Neural progenitor cell (in vitro differentiated cells): ENCODE results near the gene CGN. TPM values are rescaled to one million over a fixed set of nuclear protein-coding genes. Genes with fewer than 3 reads are reported as not detected.
A peak's percentile ranks its signal among the peaks of the same experiment; 100 is the strongest.

Source experiments
- DNase-seq: peaks from one replicate; pipeline ENCODE4 v3.0.0-alpha.2; 2016; ENCODE audit warnings: low spot score
- H2AFZ ChIP-seq: fragments of 200-600 bp; sonication (generic); replicated peaks from 2 replicates; pipeline ENCODE4 v1.6.1; 2016; ENCODE audit warnings: antibody characterized with exemption
- H3F3A ChIP-seq: fragments of 200-600 bp; sonication (generic); 2 replicates; pipeline ENCODE4 v1.6.1; 2016; ENCODE audit warnings: antibody characterized with exemption, low read depth
- H3K27ac ChIP-seq: fragments of 200-600 bp; sonication (generic); 2 replicates; pipeline ENCODE4 v1.5.1; 2016; ENCODE audit warnings: mild to moderate bottlenecking
- H3K27me3 ChIP-seq: fragments of 200-600 bp; sonication (generic); 2 replicates; pipeline ENCODE4 v1.6.1; 2016; ENCODE audit warnings: mild to moderate bottlenecking, moderate library complexity
- H3K36me3 ChIP-seq: fragments of 200-600 bp; sonication (generic); 2 replicates; pipeline ENCODE4 v1.5.1; 2016
- H3K4me1 ChIP-seq: fragments of 200-600 bp; sonication (generic); 2 replicates; pipeline ENCODE4 v1.6.1; 2016; ENCODE audit warnings: mixed run types
- H3K4me2 ChIP-seq: fragments of 200-600 bp; sonication (generic); 2 replicates; pipeline ENCODE4 v1.6.1; 2016
- H3K4me3 ChIP-seq: fragments of 200-600 bp; sonication (generic); 2 replicates; pipeline ENCODE4 v1.5.1; 2016
- H3K79me2 ChIP-seq: fragments of 200-600 bp; sonication (generic); 2 replicates; pipeline ENCODE4 v1.6.1; 2016; ENCODE audit warnings: low read depth
- H3K9ac ChIP-seq: fragments of 200-600 bp; sonication (generic); 2 replicates; pipeline ENCODE4 v1.6.1; 2016
- H3K9me3 ChIP-seq: fragments of 200-600 bp; sonication (generic); 2 replicates; pipeline ENCODE4 v1.5.1; 2016; ENCODE audit warnings: low read depth
- H4K20me1 ChIP-seq: fragments of 200-600 bp; sonication (generic); 2 replicates; pipeline ENCODE4 v1.6.1; 2016; ENCODE audit warnings: low read depth
- H3K27ac Mint-ChIP-seq: 3 replicates; pipeline ENCODE4 v1.8.0; 2021; ENCODE audit warnings: mixed read lengths
- H3K27me3 Mint-ChIP-seq: 2 replicates; pipeline ENCODE4 v1.8.0; 2022; ENCODE audit warnings: low read depth, mild to moderate bottlenecking, inconsistent platforms, moderate library complexity, mixed read lengths; ENCODE audit not compliant: insufficient read depth
- H3K36me3 Mint-ChIP-seq: 3 replicates; pipeline ENCODE4 v1.8.0; 2021; ENCODE audit warnings: mixed read lengths
- H3K4me1 Mint-ChIP-seq: 3 replicates; pipeline ENCODE4 v1.8.0; 2021; ENCODE audit warnings: mixed read lengths
- H3K4me3 Mint-ChIP-seq: 3 replicates; pipeline ENCODE4 v1.8.0; 2021; ENCODE audit warnings: mild to moderate bottlenecking, moderate library complexity, mixed read lengths
- H3K9me3 Mint-ChIP-seq: 3 replicates; pipeline ENCODE4 v1.8.0; 2020; ENCODE audit warnings: mixed read lengths
- CTCF ChIP-seq: fragments of 200-600 bp; sonication (generic); IDR thresholded peaks from 2 replicates; pipeline ENCODE4 v1.5.1; 2017; ENCODE audit warnings: antibody characterized with exemption, mild to moderate bottlenecking
- EZH2 ChIP-seq: fragments of 200-600 bp; sonication (generic); IDR thresholded peaks from 2 replicates; pipeline ENCODE4 v1.6.1; 2017; ENCODE audit warnings: antibody characterized with exemption, mild to moderate bottlenecking, moderate library complexity
- EZH2phosphoT487 ChIP-seq: fragments of 200-600 bp; sonication (generic); IDR thresholded peaks from 2 replicates; pipeline ENCODE4 v1.6.1; 2017; ENCODE audit warnings: antibody characterized with exemption
- total RNA-seq: library from RNA; depleted of rRNA; stranded (reverse); fragments of >200 nt; gene quantifications from 2 replicates; pipeline ENCODE4 v1.2.3, GENCODE V29; 2015; ENCODE audit warnings: low replicate concordance

CGN gene
- total RNA-seq, 1 donor from 2014 or later: 5.4 TPM

- Histone ChIP-seq H4K20me1 (peaks cover 20% of the 10 kb centered on the region), H3K4me1 (peaks cover 41% of the 10 kb centered on the region), H2AFZ (peak overlapping the region; percentile 7), H3K9me3 (no peaks in the 10 kb centered on the region), H3K4me2 (peak overlapping the region; percentile 98), H3K4me3 (peak overlapping the region; percentile 83), H3K79me2 (peaks cover 27% of the 10 kb centered on the region), H3K9ac (no peak overlapping the region), H3K36me3 (no peaks in the 10 kb centered on the region), H3K27me3 (no peaks in the 10 kb centered on the region), H3F3A (peaks cover 52% of the 10 kb centered on the region), H3K27ac (no peak overlapping the region)
- peak overlapping the region; percentile 66 for H3K4me3 Mint-ChIP-seq
- no peaks in the 10 kb centered on the region for H3K36me3 Mint-ChIP-seq
- peak; percentile 78 for DNase-seq
- no peaks in the 10 kb centered on the region for H3K9me3 Mint-ChIP-seq
- peaks cover 9% of the 10 kb centered on the region for H3K27me3 Mint-ChIP-seq
- peaks cover 32% of the 10 kb centered on the region for H3K4me1 Mint-ChIP-seq
- TF ChIP-seq EZH2 (no peak), CTCF (no peak), EZH2phosphoT487 (no peak)
- H3K27ac Mint-ChIP-seq: no peak overlapping the region
Measured at GRCh38 chr1:151512801-151513625, 1.8 kb downstream of the CGN start.

- H3K27me3 ChIP-seq: no peaks in the 10 kb centered on the region
- peaks cover 32% of the 10 kb centered on the region for H3K4me1 Mint-ChIP-seq
- no peaks in the 10 kb centered on the region for H3K9me3 Mint-ChIP-seq
- H3K27me3 Mint-ChIP-seq: peaks cover 9% of the 10 kb centered on the region
- no peak for TF ChIP-seq EZH2
- no peak for TF ChIP-seq CTCF
- no peak for TF ChIP-seq EZH2phosphoT487
- peak overlapping the region; percentile 11 for H3K27ac ChIP-seq
- H3K36me3 Mint-ChIP-seq: peaks cover 2% of the 10 kb centered on the region
- no peak for DNase-seq
- H3K9me3 ChIP-seq: no peaks in the 10 kb centered on the region
- H3K4me3 Mint-ChIP-seq: no peak overlapping the region
- H3K79me2 ChIP-seq: peaks cover 27% of the 10 kb centered on the region
- no peak overlapping the region for H3K27ac Mint-ChIP-seq
- H3K4me3 ChIP-seq: peak overlapping the region; percentile 83
- H3F3A ChIP-seq: peaks cover 51% of the 10 kb centered on the region
- no peak overlapping the region for H3K9ac ChIP-seq
- no peak overlapping the region for H2AFZ ChIP-seq
- H3K4me1 ChIP-seq: peaks cover 41% of the 10 kb centered on the region
- H3K4me2 ChIP-seq: peak overlapping the region; percentile 98
- H4K20me1 ChIP-seq: peaks cover 20% of the 10 kb centered on the region
- H3K36me3 ChIP-seq: no peaks in the 10 kb centered on the region
Measured at GRCh38 chr1:151513626-151514121, 2.5 kb downstream of the CGN start.

- Histone ChIP-seq H3K9ac (no peak overlapping the region), H3K27ac (no peak overlapping the region), H3K79me2 (peaks cover 27% of the 10 kb centered on the region), H3K4me2 (no peak overlapping the region), H3F3A (peaks cover 45% of the 10 kb centered on the region), H3K36me3 (no peaks in the 10 kb centered on the region), H3K4me3 (no peak overlapping the region), H3K4me1 (peaks cover 41% of the 10 kb centered on the region), H3K27me3 (no peaks in the 10 kb centered on the region), H4K20me1 (peaks cover 20% of the 10 kb centered on the region), H3K9me3 (no peaks in the 10 kb centered on the region), H2AFZ (no peak overlapping the region)
- DNase-seq: no peak
- TF ChIP-seq CTCF: no peak
- no peak for TF ChIP-seq EZH2
- no peak for TF ChIP-seq EZH2phosphoT487
- peaks cover 9% of the 10 kb centered on the region for H3K27me3 Mint-ChIP-seq
- H3K9me3 Mint-ChIP-seq: no peaks in the 10 kb centered on the region
- H3K27ac Mint-ChIP-seq: no peak overlapping the region
- no peak overlapping the region for H3K4me3 Mint-ChIP-seq
- peaks cover 32% of the 10 kb centered on the region for H3K4me1 Mint-ChIP-seq
- H3K36me3 Mint-ChIP-seq: peaks cover 3% of the 10 kb centered on the region
Measured at GRCh38 chr1:151514366-151514765, 3.2 kb downstream of the CGN start.
